Mucosa of rectum (tissue), 2 donors: ENCODE measurements around the gene CKAP5.

Source experiments
- H3K27ac ChIP-seq, 2 donors: one replicate each; pipeline ENCODE4 v1.7.0; 2013; ENCODE audit warnings: inconsistent platforms in 2 of 2, low read depth in 2 of 2, low read length in 2 of 2
- H3K27me3 ChIP-seq, 2 donors: one replicate each; pipeline ENCODE4 v1.7.0; 2013; ENCODE audit warnings: low read length in 2 of 2; ENCODE audit not compliant: control insufficient read depth in 2 of 2, insufficient read depth in 2 of 2
- H3K36me3 ChIP-seq, 2 donors: one replicate each; pipeline ENCODE4 v1.7.0; 2013; ENCODE audit warnings: low read length in 2 of 2; ENCODE audit not compliant: control insufficient read depth in 2 of 2, insufficient read depth in 2 of 2
- H3K4me1 ChIP-seq, 2 donors: one replicate each; pipeline ENCODE4 v1.7.0; 2013; ENCODE audit warnings: low read length in 2 of 2, mild to moderate bottlenecking in 1 of 2; ENCODE audit not compliant: control insufficient read depth in 2 of 2, insufficient read depth in 2 of 2
- H3K4me3 ChIP-seq, 2 donors: one replicate each; pipeline ENCODE4 v1.7.0; 2013; ENCODE audit warnings: low read length in 2 of 2
- H3K9ac ChIP-seq, 2 donors: one replicate each; pipeline ENCODE4 v1.7.0; 2013; ENCODE audit warnings: low read length in 2 of 2, low read depth in 1 of 2, mild to moderate bottlenecking in 1 of 2
- H3K9me3 ChIP-seq, 2 donors: one replicate each; pipeline ENCODE4 v1.7.0; 2013; ENCODE audit warnings: low read length in 2 of 2; ENCODE audit not compliant: control insufficient read depth in 2 of 2
- donor health status: healthy.
- donor health status: Normal muscosa, but diverticular disease.

CKAP5 gene

DNA sequence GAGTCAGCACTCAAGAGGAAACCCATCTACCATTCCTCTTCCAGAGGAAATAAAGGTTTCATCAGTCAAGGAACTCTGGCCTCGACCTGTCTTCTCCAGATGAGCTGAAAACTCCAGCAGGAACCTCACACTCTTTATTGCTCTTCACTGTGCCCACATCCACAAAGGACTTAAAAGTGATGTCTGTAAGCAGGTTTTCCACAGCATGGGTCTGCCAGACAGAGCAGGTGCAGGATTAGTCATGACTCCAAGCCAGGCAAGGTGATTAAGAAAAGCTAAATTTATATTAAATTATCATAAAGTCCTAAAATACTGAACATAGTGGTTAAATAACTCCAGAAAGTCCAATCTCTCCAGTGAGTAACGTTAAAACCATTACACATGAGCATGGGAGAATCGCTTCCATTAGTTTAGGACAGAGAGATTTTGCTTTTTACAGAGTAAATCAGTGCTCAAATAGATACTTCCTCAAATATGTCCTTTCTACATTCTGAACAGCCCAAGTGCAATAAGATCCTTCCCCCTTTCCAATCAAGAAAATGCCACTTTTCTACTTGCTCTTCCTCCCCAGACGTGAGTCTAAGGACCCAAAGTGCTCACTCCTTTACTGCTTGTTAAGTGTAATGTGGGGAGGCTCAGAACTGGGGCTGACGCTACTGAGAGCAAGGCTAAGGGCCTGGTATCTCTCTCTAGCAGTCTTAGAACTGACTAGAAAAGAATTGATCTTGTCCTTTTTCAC lies 10.7 kb upstream of the CKAP5 start:
- H3K4me3 ChIP-seq: no peak overlapping the region
- peaks cover 6 to 11% of the 10 kb centered on the region in 2 donors for H3K36me3 ChIP-seq
- no peaks in the 10 kb centered on the region for H3K27me3 ChIP-seq
- peak overlapping the region in 1 of 2 donors; percentile 23 for H3K27ac ChIP-seq
- H3K9me3 ChIP-seq: no peaks in the 10 kb centered on the region
- H3K4me1 ChIP-seq: no peaks in the 10 kb centered on the region
- H3K9ac ChIP-seq: no peak overlapping the region

DNA sequence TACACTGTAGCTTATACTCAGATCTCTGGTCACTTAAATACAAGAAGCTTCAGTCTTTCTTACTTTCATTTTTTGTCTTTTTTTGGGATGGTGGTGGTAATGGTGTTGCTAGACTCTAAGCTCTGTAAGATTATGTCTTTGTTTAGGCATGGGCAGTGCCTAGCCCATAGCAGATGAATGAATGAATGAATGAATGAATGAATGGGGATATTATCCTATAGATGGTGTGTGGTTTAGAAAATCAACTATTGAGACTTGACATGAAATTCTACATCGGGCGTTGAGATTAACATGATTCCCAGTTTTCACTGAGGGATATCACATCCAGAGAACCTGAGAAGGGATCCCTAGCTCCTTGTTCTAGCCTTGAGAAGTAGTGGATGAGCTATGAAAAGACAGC lies 9.8 kb upstream of the CKAP5 start:
- Histone ChIP-seq H3K9ac (no peak overlapping the region), H3K4me3 (no peak overlapping the region), H3K9me3 (no peaks in the 10 kb centered on the region), H3K4me1 (no peaks in the 10 kb centered on the region), H3K36me3 (peaks cover 6 to 11% of the 10 kb centered on the region in 2 donors), H3K27me3 (no peaks in the 10 kb centered on the region), H3K27ac (no peak overlapping the region)

DNA sequence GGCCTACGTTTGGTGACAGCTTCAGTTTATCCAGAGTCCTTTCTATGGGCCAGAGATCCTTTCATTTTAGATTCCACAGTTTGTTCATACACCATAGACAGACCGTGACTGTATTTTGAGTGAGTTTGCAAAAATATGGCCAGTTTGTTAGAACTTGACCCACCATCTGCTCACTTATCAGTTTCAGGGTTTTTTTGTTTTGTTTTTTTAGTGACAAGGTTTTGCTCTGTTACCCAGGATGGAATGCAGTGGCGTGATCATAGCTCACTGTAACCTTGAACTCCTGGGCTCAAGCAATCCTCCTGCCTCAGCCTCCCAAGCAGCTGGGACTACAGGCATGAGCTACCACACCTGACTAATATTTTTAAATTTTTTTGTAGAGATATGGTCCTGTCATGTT lies 9.1 kb upstream of the CKAP5 start:
- no peak overlapping the region for H3K27ac ChIP-seq
- H3K4me1 ChIP-seq: no peaks in the 10 kb centered on the region
- H3K4me3 ChIP-seq: no peak overlapping the region
- no peak overlapping the region for H3K9ac ChIP-seq
- peaks cover 6 to 11% of the 10 kb centered on the region in 2 donors for H3K36me3 ChIP-seq
- H3K9me3 ChIP-seq: no peaks in the 10 kb centered on the region
- H3K27me3 ChIP-seq: no peaks in the 10 kb centered on the region

DNA sequence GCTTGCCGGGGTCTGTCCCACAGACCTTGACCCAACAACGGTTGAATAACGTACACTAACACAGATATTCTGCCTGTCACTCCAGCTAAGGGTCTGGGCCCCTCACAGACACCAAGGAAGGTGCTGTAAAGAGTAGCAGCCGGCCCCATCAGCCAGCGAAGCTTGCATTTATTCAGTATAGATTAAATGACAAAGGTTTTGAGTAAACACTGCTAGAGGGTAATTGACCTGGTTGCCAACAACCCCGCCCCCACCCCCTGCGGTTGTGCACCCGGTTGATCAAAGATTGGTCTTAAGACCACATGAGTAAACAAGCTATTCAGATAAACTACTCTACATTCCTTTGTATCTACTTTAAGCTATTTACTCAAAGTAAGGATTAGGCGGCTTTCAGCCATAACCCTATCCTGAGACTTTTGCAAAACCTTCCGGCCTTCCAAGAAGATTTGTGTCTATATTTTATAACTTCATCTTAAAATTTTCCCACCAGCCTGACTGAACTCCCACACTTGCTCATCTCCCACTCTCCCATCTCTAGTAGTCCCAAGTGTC lies 4.8 kb upstream of the CKAP5 start:
- no peak overlapping the region for H3K27ac ChIP-seq
- H3K36me3 ChIP-seq: peaks cover 0 to 2% of the 10 kb centered on the region in 2 donors
- H3K4me3 ChIP-seq: no peak overlapping the region
- no peaks in the 10 kb centered on the region for H3K9me3 ChIP-seq
- no peaks in the 10 kb centered on the region for H3K27me3 ChIP-seq
- no peaks in the 10 kb centered on the region for H3K4me1 ChIP-seq
- H3K9ac ChIP-seq: no peak overlapping the region

DNA sequence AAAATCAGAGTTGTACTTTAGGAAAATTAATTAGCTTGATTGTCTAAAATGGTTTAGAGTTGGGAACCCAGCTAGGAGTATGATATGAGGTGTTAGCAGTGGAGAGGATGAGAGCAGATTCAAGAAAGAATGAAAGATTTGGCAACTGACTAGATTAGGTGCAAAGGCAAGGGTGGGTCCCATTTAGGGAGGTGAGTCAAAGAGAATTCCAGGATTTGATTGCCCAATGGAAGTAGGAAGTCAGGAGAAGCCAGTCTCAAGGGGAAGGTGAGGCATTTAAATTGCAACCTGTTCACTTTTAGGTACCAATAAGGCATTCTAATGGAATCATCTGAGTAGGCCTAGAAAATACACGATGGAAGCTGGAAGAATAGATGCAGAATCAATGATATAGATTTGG lies 3.6 kb upstream of the CKAP5 start:
- H3K4me1 ChIP-seq: peaks cover 1 to 9% of the 10 kb centered on the region in 2 donors
- H3K36me3 ChIP-seq: no peaks in the 10 kb centered on the region
- H3K27ac ChIP-seq: no peak overlapping the region
- H3K9ac ChIP-seq: no peak overlapping the region
- no peak overlapping the region for H3K4me3 ChIP-seq
- H3K9me3 ChIP-seq: no peaks in the 10 kb centered on the region
- H3K27me3 ChIP-seq: no peaks in the 10 kb centered on the region

DNA sequence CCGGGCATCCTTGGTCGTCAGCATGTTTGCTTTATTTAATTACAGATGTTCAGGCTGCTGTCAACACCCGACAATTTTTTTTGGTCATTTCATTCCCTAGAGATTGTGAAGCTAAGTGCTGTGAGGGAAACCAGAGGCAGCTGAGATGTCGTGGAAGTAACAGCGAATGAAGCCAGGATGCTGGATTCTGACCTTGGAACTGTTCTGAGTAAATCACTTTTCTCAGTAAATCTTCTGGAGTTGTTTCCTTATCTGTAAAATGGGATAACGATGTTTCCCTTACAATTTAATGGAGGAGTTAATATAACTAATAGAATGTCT lies 390 bp upstream of the CKAP5 start:
- H3K4me3 ChIP-seq: peak overlapping the region; percentile 79 to 92
- H3K27ac ChIP-seq: no peak overlapping the region
- H3K27me3 ChIP-seq: no peaks in the 10 kb centered on the region
- H3K4me1 ChIP-seq: peaks cover 4 to 9% of the 10 kb centered on the region in 2 donors
- peak overlapping the region; percentile 72 to 74 for H3K9ac ChIP-seq
- no peaks in the 10 kb centered on the region for H3K9me3 ChIP-seq
- H3K36me3 ChIP-seq: no peaks in the 10 kb centered on the region

DNA sequence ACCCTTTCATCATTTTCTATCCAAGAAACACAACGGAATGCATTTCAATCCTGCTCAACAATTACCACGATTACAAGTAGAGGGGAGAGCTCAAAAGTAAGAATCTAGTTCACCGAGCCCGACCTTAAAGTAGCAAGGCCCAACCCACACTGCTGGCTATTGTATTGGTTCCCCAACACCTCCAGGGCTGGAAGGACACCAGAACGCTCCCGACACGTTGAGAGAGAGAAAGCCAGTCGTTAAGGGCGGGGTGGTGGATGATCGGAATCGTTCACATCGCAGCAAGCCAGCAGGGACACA lies 690 bp downstream of the CKAP5 start:
- Histone ChIP-seq H3K36me3 (no peaks in the 10 kb centered on the region), H3K4me3 (peak overlapping the region; percentile 79 to 92), H3K4me1 (peaks cover 4 to 9% of the 10 kb centered on the region in 2 donors), H3K27me3 (no peaks in the 10 kb centered on the region), H3K27ac (peak overlapping the region; percentile 82 to 85), H3K9ac (peak overlapping the region; percentile 74 to 90), H3K9me3 (no peaks in the 10 kb centered on the region)

DNA sequence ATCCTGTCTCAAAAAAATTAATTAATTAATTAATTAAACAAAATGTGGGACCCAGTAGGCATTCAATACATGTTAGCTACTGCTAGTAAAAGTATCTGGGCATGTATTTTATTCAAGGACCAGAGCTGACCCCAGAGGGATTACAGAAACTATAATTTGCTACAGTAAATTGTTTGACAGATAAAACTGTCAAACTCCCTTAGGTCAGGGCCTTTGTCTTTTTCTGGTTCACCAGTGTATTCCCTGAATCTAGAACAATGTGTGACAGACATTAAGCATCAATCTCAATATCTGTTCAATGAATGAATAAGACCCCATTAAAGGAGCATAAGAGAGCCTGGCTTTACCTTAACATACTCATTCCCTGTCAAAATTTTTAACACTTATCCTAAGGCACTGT lies 6.0 kb downstream of the CKAP5 start:
- Histone ChIP-seq H3K9ac (no peak overlapping the region), H3K4me3 (no peak overlapping the region), H3K27me3 (no peaks in the 10 kb centered on the region), H3K36me3 (no peaks in the 10 kb centered on the region), H3K4me1 (peaks cover 4 to 5% of the 10 kb centered on the region in 2 donors), H3K27ac (no peak overlapping the region), H3K9me3 (no peaks in the 10 kb centered on the region)

DNA sequence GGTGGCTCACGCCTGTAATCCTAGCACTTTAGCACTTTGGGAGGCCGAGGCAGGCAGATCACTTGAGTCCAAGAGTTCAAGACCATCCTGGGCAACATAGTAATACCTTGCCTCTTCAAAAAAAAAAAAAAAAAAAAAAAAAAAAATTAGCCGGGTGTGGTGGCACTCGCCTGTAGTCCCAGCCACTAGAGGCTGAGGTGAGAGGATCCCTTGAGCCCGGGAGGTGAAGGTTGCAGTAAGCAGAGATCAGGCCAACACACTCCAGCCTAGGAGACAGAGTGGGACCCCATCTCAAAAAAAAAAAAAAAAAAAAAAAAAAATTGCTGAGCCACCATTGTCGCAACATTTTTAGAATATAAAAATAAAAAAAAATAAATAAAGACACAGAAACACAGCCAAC lies 7.6 kb downstream of the CKAP5 start:
- H3K36me3 ChIP-seq: no peaks in the 10 kb centered on the region
- no peak overlapping the region for H3K4me3 ChIP-seq
- H3K27me3 ChIP-seq: no peaks in the 10 kb centered on the region
- H3K27ac ChIP-seq: no peak overlapping the region
- H3K9ac ChIP-seq: no peak overlapping the region
- no peaks in the 10 kb centered on the region for H3K4me1 ChIP-seq
- H3K9me3 ChIP-seq: no peaks in the 10 kb centered on the region

DNA sequence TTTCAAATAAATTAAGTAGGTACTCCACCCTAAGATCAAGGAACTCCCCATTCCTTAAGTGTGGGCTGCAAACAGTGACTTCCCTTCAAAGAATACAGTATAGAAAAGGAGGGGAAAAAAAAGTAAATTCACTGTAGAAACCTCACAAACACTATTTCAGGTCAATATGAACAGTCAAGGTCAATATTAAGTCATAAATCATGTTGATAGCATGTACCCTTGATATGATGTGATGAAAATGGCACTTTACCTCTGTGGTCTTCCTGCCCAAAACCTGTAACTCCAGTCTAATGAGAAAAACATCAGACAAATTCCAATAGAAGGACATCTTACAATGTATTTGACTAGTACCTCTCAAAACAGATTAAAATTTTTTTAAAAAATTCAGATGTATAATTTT lies 8.2 kb downstream of the CKAP5 start:
- H3K4me1 ChIP-seq: no peaks in the 10 kb centered on the region
- H3K4me3 ChIP-seq: no peak overlapping the region
- no peaks in the 10 kb centered on the region for H3K9me3 ChIP-seq
- H3K9ac ChIP-seq: no peak overlapping the region
- no peaks in the 10 kb centered on the region for H3K36me3 ChIP-seq
- no peaks in the 10 kb centered on the region for H3K27me3 ChIP-seq
- no peak overlapping the region for H3K27ac ChIP-seq
